Panc1 (cell line): ENCODE measurements around the gene RAP2A. TPM values are rescaled to one million over a fixed set of nuclear protein-coding genes. Genes with fewer than 3 reads are reported as not detected.

Experiments
- ATAC-seq: fragments of 200-7000 bp; cut with Tn5 transposase; 2 replicates; pipeline ENCODE4 v1.9.1; 2020; ENCODE audit warnings: mild to moderate bottlenecking, moderate library complexity
- BruUV-seq: library from RNA; stranded (reverse); fragments of 400-500 nt; replicated peaks from 2 replicates; lab custom pipeline; 2021; lab: Mats Ljungman, UMichigan
- CTCF ChIA-PET: fragments of 300-600 bp; sonication (Branson Sonifier 250); formaldehyde crosslinking; loops from one replicate; lab custom pipeline; 2022; ENCODE audit warnings: antibody characterized with exemption; lab: Charles Lee
- POLR2A ChIA-PET: fragments of 300-600 bp; sonication (Branson Sonifier 250); formaldehyde crosslinking; loops from one replicate; lab custom pipeline; 2022; ENCODE audit warnings: antibody characterized with exemption; lab: Charles Lee
- DNase-seq: peaks from one replicate; pipeline ENCODE4 v3.0.0-alpha.2; 2010; ENCODE audit warnings: low read depth, low spot score
- H3K27ac ChIP-seq: 2 replicates; pipeline ENCODE4 v1.5.1; 2011; ENCODE audit warnings: mild to moderate bottlenecking, low read length, inconsistent platforms
- H3K27me3 ChIP-seq: fragments of 200-500 bp; sonication (Bioruptor generic); 2 replicates; pipeline ENCODE4 v1.6.0; 2014; ENCODE audit warnings: low read length, inconsistent platforms; ENCODE audit not compliant: control insufficient read depth, insufficient read depth
- H3K36me3 ChIP-seq: fragments of 200-500 bp; sonication (Bioruptor generic); 2 replicates; pipeline ENCODE4 v1.5.1; 2014; ENCODE audit warnings: inconsistent platforms, mild to moderate bottlenecking, low read length, moderate library complexity; ENCODE audit not compliant: control insufficient read depth, insufficient read depth
- H3K4me1 ChIP-seq: 2 replicates; pipeline ENCODE4 v1.5.1; 2011; ENCODE audit warnings: inconsistent platforms, mild to moderate bottlenecking, low read length, moderate library complexity; ENCODE audit not compliant: control insufficient read depth, insufficient read depth
- H3K4me3 ChIP-seq, 2 experiments: 2 replicates each; pipeline ENCODE4 v1.5.1; 2011 to 2012; ENCODE audit warnings: low read depth in 2 of 2, low read length in 2 of 2, mild to moderate bottlenecking in 2 of 2, inconsistent platforms in 1 of 2, moderate library complexity in 1 of 2
- H3K9me3 ChIP-seq: fragments of 200-500 bp; sonication (Bioruptor generic); 2 replicates; pipeline ENCODE4 v1.5.1; 2014; ENCODE audit warnings: low read depth, mild to moderate bottlenecking, inconsistent platforms, low read length, moderate library complexity; ENCODE audit not compliant: control insufficient read depth, insufficient read depth
- POLR2AphosphoS5 ChIP-seq: IDR thresholded peaks from 2 replicates; pipeline ENCODE4 v1.6.1; 2012; ENCODE audit warnings: mild to moderate bottlenecking, low read depth, low read length, moderate library complexity
- SIN3A ChIP-seq: IDR thresholded peaks from 2 replicates; pipeline ENCODE4 v1.6.1; 2012; ENCODE audit warnings: low read depth, mild to moderate bottlenecking, low read length, moderate library complexity, borderline replicate concordance; ENCODE audit not compliant: insufficient read depth
- TCF7L2 ChIP-seq: IDR thresholded peaks from 2 replicates; pipeline ENCODE4 v1.6.1; 2011; ENCODE audit warnings: mild to moderate bottlenecking, low read depth, low read length, inconsistent platforms
- in situ Hi-C: cut with HindIII; loops from 2 replicates; pipeline ENCODE4 v1.10.0; 2016; ENCODE audit warnings: low sequenced_read_pairs, low pct_unique_long_range_greater_than_20kb
- intact Hi-C: fragments of 100-400 bp; cut with micrococcal nuclease; formaldehyde crosslinking; loops from one replicate; pipeline ENCODE4 v1.10.0; 2022; ENCODE audit not compliant: unreplicated experiment
- total RNA-seq: library from RNA; stranded (reverse); gene quantifications from one replicate; pipeline ENCODE4 v1.2.1, GENCODE V29; 2021; ENCODE audit not compliant: unreplicated experiment
- TF ChIP-seq, protein P1 (sequence below), 2 experiments: IDR thresholded peaks; 2 replicates each; pipeline ENCODE4 v1.6.1; 2011 to 2012; ENCODE audit warnings: low read depth in 2 of 2, control low read depth in 1 of 2, low read length in 1 of 2, mild to moderate bottlenecking in 1 of 2, moderate library complexity in 1 of 2; ENCODE audit not compliant: insufficient read depth in 1 of 2
- TF ChIP-seq, protein P2 (sequence below): fragments of 450-650 bp; IDR thresholded peaks from 2 replicates; pipeline ENCODE4 v1.5.1; 2017; ENCODE audit warnings: mild to moderate bottlenecking

Gene RAP2A
- total RNA-seq, 1 experiment from 2014 or later = 44.3 TPM

DNA sequence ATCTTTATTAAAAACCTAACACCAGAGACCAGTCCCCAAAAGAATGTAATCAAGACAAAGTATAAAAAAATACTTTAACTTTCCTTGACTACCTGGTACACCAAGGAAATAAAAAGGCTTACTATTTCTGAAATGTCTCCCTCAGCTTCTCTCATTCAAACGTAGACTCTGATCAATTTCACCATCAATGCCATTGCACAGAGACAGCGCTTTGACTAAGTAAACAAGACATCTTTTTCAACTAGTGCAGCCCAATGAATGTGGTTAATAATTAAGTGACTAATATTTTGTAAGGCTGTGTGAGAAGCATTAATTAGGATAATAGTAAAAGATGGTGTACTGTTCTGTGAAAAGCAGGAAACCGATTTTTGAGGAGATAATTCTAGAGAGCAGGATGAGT lies 7.3 kb upstream of the RAP2A start:
- ATAC-seq = no peak
- intact Hi-C loops (no loop called here), in situ Hi-C loops (no loop called here)
- BruUV-seq = no TSS peak
- TF ChIP-seq SIN3A = no peak
- TF ChIP-seq, protein P1, sequence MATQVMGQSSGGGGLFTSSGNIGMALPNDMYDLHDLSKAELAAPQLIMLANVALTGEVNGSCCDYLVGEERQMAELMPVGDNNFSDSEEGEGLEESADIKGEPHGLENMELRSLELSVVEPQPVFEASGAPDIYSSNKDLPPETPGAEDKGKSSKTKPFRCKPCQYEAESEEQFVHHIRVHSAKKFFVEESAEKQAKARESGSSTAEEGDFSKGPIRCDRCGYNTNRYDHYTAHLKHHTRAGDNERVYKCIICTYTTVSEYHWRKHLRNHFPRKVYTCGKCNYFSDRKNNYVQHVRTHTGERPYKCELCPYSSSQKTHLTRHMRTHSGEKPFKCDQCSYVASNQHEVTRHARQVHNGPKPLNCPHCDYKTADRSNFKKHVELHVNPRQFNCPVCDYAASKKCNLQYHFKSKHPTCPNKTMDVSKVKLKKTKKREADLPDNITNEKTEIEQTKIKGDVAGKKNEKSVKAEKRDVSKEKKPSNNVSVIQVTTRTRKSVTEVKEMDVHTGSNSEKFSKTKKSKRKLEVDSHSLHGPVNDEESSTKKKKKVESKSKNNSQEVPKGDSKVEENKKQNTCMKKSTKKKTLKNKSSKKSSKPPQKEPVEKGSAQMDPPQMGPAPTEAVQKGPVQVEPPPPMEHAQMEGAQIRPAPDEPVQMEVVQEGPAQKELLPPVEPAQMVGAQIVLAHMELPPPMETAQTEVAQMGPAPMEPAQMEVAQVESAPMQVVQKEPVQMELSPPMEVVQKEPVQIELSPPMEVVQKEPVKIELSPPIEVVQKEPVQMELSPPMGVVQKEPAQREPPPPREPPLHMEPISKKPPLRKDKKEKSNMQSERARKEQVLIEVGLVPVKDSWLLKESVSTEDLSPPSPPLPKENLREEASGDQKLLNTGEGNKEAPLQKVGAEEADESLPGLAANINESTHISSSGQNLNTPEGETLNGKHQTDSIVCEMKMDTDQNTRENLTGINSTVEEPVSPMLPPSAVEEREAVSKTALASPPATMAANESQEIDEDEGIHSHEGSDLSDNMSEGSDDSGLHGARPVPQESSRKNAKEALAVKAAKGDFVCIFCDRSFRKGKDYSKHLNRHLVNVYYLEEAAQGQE (IDR thresholded peaks at IDR 0.05; ENCODE audit: insufficient read depth in 1 of 2, low read depth in 2 of 2, low read length in 1 of 2) = no peak
- TF ChIP-seq, protein P2, sequence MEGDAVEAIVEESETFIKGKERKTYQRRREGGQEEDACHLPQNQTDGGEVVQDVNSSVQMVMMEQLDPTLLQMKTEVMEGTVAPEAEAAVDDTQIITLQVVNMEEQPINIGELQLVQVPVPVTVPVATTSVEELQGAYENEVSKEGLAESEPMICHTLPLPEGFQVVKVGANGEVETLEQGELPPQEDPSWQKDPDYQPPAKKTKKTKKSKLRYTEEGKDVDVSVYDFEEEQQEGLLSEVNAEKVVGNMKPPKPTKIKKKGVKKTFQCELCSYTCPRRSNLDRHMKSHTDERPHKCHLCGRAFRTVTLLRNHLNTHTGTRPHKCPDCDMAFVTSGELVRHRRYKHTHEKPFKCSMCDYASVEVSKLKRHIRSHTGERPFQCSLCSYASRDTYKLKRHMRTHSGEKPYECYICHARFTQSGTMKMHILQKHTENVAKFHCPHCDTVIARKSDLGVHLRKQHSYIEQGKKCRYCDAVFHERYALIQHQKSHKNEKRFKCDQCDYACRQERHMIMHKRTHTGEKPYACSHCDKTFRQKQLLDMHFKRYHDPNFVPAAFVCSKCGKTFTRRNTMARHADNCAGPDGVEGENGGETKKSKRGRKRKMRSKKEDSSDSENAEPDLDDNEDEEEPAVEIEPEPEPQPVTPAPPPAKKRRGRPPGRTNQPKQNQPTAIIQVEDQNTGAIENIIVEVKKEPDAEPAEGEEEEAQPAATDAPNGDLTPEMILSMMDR = no peak
- no peak for TF ChIP-seq POLR2AphosphoS5
- TF ChIP-seq TCF7L2 = no peak
- H3K36me3 ChIP-seq = no peaks in the 10 kb centered on the region
- H3K27ac ChIP-seq = no peak overlapping the region
- ChIA-PET POLR2A (no interaction called here), CTCF (no interaction called here)
- no peak overlapping the region for H3K4me3 ChIP-seq
- DNase-seq = no peak
- H3K9me3 ChIP-seq = no peaks in the 10 kb centered on the region
- no peaks in the 10 kb centered on the region for H3K27me3 ChIP-seq
- peaks cover 12% of the 10 kb centered on the region; the same call in 1 of the 2 replicates for H3K4me1 ChIP-seq

DNA sequence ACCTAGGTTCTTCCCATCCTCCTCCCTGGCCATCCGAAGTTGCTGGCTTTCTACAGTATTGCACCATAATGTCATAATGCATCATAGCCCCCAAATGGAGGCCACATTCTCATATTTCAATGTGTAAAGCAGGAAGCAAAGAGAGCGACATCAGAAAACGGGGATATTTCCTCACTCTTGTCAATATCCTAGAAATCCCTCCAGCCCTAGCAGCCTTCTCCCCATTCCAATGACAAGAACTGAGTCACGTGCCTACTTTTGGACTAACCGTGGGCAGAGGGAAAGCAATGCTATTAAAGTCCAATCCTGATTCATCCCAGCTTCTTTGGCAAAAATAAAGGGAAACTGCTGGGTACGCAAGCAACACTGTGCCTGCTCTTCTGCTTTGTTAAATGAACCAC lies 4.3 kb upstream of the RAP2A start:
- no peaks in the 10 kb centered on the region for H3K27me3 ChIP-seq
- POLR2A ChIA-PET = no interaction called here
- no TSS peak for BruUV-seq
- TF ChIP-seq POLR2AphosphoS5 = no peak
- no peak for TF ChIP-seq SIN3A
- TF ChIP-seq, protein P2 = no peak
- no peak for TF ChIP-seq TCF7L2
- TF ChIP-seq, protein P1 (IDR thresholded peaks at IDR 0.05; ENCODE audit: insufficient read depth in 1 of 2, low read depth in 2 of 2, low read length in 1 of 2) = no peak
- in situ Hi-C loops = no loop called here
- ATAC-seq (no peak), DNase-seq (no peak)
- peaks cover 12% of the 10 kb centered on the region; the same call in 1 of the 2 replicates for H3K4me1 ChIP-seq
- intact Hi-C loops = no loop called here
- peak overlapping the region; percentile 92 for H3K27ac ChIP-seq
- H3K9me3 ChIP-seq = no peaks in the 10 kb centered on the region
- CTCF ChIA-PET = no interaction called here
- H3K4me3 ChIP-seq = peak overlapping the region; percentile 50 to 92
- no peaks in the 10 kb centered on the region for H3K36me3 ChIP-seq
